HG03159 (cell line): ENCODE measurements around the gene LRTM2.
A peak's percentile ranks its signal among the peaks of the same experiment; 100 is the strongest.

Source experiments
- ATAC-seq: cut with Tn5 transposase; IDR thresholded peaks from one replicate; pipeline ENCODE4 v1.9.1; 2021; ENCODE audit warnings: mild to moderate bottlenecking, moderate library complexity; ENCODE audit not compliant: unreplicated experiment

Gene LRTM2

DNA sequence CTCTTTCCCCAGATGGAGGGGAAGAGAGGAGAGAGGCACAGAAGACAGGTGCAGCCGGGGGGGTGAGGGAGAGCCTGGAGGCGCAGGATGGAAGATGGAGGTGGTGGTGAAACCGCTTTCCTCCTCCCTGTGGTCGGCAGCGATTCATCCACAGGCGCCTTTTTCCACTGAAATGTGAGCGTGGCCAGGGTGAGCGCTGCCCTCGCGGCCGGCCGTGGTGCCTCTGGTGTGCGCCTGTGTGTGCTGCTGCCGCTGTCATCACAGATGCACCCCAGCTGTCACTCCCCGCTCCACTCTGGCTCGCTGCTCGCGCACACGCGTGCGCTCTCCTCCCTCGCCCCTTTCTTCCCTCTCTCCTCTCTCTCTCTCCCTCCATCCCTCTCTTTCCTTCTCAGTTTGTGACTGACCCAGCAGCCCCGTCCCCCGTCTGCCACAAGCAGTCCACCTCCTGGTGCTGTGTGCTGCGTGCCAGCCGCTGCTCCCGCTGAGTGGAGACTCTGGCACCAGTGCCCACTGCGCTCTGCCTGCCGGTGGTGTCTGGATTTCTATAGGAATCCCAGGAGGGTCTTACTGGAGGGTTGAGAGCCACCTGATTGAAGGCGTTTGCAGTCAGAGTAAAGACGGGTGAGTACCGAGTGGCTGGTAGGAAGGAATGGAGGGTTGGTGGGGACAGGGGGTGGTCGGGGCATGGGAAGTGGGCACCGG is at the start of gene LRTM2:
TSS of gene LRTM2 (plus strand) at position 375 of the 705 bp plus-strand sequence. CDS start 7,584 bp downstream, outside the sequence.
- no peak for ATAC-seq

- ATAC-seq = no peak
Observed at GRCh38 chr12:1773937-1774655, 46.3 kb upstream of the LRTM2 start.

- no peak for ATAC-seq
Observed at GRCh38 chr12:1776170-1776921, 44.0 kb upstream of the LRTM2 start.

GRCh38 chr12:1777798-1778197 is 42.6 kb upstream of the LRTM2 start:
- no peak for ATAC-seq

- ATAC-seq = no peak
Observed at GRCh38 chr12:1778911-1779310, 41.5 kb upstream of the LRTM2 start.

DNA sequence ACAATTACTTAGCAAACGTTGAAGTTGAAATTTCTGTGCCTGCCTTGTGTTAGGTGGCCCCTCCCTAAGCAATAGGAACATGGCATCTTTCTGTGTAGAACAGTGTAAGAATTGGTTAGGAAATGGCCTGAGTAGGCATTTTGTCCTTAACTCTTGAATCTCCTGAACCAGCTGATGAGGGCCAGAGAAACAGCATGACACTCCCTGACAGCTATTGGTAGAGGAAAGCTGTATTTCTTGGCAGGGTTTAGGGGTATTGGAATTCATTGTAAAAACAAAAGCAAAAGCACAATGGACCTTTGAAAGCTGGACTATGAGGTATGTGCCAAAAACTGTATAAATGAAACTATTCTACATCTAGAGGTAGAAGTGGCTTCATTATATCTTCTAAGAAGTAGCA is 40.6 kb upstream of the LRTM2 start:
- no peak for ATAC-seq

- no peak for ATAC-seq
Observed at GRCh38 chr12:1781772-1782171, 38.6 kb upstream of the LRTM2 start.

DNA sequence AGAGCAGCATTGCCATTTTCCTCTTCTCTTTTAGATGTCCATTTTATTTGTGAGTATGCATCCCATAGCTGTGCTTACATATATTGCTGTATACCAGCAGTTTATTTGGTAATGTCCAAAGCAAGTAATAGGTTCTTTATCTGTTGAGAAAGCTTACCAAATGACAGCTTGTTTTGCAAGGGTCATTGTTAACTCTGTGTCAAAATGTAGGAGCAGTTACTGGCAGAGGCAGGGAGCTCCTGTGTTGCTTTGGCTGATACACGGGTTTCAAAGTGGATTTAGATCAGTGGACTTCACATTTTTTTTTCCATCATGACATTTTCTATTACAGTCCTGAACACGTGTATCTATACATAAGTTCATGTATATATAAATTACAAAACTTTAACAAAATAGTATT is 38.1 kb upstream of the LRTM2 start:
- no peak for ATAC-seq

- no peak for ATAC-seq
Observed at GRCh38 chr12:1787714-1788113, 32.7 kb upstream of the LRTM2 start.

DNA sequence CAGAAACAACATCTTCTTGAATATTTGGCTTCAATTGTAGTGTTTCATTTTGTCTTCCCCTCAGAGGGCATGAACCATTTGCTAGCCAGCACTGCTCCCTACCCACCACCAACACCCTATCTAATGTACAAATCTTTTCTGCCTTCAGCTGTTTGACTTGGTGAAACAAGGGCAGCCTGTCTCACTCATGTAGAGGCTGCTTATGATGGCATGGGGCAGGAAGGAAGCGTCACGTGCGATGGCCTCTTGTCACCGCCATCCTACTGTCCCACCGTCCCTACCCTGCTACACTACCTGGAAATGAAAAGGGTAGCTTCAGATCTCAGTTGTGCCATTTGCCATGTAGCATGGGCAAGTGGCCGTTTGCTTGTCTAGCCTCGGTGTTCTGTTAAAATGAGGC is 29.9 kb upstream of the LRTM2 start:
- no peak for ATAC-seq

DNA sequence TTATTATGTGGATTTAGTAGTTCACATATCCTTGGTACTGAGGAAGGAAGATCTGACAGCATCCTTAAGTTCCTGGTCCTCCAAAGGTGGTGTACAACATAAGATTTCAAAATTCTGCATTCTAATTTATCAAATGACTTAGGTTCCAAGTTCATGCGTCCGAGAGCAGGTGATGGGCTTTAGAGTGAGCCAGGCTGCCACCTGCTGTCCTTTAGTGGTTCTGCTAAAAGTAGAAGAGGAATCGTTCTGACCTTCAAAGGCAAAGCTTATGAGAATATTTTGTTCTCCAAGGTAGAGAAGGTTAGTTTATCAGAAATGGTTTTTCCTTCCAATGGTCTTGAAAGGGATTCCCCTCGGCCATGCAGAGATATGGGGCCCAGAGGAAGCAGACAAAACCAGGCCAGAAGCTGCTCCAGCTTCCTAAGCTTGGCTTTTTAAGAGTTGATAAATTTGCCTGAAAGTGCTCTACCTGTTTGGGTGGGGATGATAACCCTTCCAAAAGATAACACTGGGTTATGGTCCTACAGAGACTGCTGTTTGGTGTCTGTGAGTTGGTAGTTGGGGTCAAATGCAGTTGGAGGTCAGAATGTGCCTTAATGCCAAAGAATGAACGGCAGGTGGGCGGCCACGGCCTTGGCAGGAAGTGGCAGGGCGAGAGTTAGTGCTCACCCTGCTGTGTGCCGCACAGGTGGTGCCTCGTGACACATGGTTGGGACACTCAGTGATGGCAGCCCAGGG is 29.1 kb upstream of the LRTM2 start:
- no peak for ATAC-seq

DNA sequence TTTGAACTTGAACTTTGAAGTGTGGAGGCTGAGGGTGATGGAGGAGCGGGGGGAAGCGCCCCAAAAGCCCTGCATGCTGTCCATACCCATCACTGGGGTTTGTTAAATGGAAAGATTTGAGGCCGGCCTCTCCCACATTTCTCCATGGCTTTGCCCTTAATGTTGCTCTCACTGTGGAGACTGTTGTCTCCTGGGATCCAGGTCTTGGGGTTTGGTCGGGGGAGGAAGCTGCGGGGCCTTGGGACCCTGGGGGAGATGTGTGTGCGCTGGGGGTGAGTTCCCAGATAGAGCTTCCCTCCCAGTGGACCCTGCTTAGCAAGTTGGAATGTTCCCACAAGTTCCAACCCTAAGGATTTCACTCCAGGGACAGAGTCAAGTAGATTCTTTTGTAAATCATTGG is 28.0 kb upstream of the LRTM2 start:
- no peak for ATAC-seq

DNA sequence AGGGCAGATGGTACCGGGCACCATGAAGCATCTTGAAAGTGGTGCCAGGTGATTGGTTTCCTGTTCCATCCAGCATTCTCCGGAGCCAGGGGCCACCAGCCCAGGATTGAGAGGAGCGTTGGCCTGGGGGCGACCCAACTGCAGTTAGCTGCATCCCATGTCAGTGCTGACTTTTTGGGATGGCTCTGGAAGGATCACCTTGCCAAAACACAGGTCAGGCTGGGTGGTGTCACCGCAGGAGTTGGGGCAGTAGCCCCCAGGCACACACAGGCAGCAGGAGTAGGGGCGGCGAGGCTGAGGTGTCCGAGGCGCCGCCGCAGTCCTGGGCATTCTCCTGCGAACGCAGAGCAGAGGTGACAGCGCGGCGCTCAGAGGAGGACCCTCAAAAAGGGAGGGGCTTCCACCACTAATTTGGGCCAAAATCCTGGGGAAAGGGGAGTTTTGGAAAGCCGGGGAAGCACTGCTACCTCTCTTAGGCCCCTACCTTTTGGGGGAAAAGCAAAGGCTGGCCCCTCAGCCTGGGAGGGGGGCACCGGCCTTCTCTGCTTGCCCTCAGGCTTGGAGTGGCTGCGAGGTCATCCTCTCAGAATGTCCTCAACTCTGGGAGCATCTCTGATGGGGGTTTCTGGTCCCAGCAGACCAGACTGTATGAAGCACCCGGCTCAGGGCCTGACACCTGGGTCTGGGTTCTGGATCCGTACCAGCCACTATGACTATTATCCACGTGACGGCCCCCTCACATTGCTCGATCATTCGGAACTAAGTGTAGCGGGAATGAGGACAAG is 26.7 kb upstream of the LRTM2 start:
- ATAC-seq = no peak

DNA sequence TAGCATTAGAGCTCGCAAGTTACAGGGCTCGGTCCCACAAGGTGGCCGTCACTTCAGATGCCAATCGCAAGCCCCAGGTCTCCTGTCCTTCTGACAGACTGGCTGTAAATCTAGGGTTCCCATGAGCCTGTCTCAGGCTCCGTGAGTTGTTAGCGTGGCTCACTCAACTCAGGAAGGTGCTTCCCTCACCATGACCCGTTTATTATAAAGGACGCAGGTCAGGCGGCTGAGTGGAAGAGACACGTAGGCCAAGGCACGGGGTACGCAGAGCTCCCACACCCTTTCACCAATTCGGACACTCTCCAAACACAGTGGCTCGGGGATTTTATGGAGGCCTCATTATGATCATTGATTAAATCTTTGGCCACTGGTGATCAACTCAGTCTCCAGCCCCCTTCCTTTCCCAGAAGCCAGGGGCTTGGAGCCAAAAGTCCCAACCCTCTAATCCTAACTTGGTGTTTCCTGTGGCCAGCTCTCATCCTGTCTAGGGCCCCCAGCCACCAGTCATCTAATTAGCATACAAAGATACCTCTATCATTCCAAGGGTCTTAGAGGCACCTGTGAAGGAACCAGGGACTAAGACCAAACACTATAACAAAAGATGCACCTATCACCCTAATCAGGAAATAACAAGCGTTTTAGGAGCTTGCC is 25.8 kb upstream of the LRTM2 start:
- ATAC-seq = no peak

DNA sequence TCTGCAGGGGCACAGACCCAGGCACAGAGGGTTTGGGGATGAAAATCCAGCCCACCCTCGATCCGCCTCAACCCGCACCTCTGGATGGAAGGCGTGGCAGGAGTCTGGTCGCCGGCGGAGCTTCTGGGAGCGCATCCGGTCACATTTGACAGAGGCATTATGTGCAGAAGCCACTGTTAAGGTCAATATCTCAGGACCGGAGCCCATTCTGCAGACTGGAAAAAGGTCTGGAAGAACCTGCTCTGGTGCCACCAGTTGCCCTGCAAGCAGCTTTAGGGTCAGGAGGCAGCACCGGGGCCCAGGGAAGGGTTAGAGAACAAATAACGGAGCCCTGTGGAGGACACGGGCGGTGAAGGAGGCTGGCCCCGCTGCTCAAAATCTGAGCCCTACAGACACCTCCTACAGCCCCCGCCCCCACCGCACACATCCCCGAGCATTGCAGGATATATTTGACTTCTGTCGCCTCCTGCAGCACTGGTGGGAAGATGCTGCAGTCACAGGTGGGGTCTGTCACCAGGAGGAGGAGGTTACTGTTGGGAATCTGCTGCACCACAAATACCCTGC is 25.1 kb upstream of the LRTM2 start:
- no peak for ATAC-seq

- peak; percentile 90 for ATAC-seq
Observed at GRCh38 chr12:1795785-1796514, 24.4 kb upstream of the LRTM2 start.

DNA sequence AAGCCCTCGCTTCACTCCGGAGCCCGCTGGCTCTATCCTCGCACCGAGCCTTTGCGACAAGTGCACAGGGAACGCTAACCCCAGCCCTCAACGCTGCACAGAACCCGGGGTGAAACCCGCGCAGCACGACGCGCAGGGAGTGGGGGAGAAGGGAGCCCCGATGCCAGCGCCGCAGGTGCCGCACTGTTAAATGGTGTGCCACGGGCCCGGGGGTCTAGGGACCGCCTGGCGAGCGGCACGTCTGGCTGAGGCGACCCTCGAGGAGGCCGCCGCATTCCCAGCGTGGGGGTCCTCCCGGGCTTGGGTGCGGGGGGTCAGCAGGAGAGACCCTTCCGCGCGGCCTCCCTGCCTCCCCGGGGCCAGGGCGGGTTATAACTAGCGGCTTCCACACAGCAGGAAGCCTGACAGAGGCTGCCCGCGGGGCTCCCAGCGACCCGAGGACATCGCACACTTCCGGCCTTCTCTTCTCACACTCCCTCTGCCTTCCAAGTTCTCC is 23.8 kb upstream of the LRTM2 start:
- ATAC-seq = peak; percentile 24

GRCh38 chr12:1797011-1797901 is 23.1 kb upstream of the LRTM2 start:
- ATAC-seq = no peak
